ENCODE measurements around the gene PBRM1. TPM values are rescaled to one million over a fixed set of nuclear protein-coding genes. Genes with fewer than 3 reads are reported as not detected.

Gene PBRM1
- total and polyA plus RNA-seq, 2 donors from 2014 or later = 4.1 to 56.2 TPM

- no peaks in the 10 kb centered on the region for H3K4me1 ChIP-seq (ENCODE audit: control insufficient read depth in 2 of 3, insufficient read depth in 2 of 3, low read depth in 1 of 3, low read length in 3 of 3)
- intact Hi-C loops (cut with DNase I) = no loop called here
- no peaks in the 10 kb centered on the region for H3K27me3 ChIP-seq (ENCODE audit: control insufficient read depth, insufficient read depth, low read length)
- FAIRE-seq = no peak
- no peak for DNase-seq
- no peak overlapping the region for H3K9ac ChIP-seq (ENCODE audit: low read length in 3 of 3)
- TF ChIP-seq CTCF (IDR thresholded peaks at IDR 0.05; ENCODE audit: borderline replicate concordance, extremely low read depth, insufficient read depth) = no peak
- no peak overlapping the region for H3K27ac ChIP-seq (ENCODE audit: low read depth in 2 of 2, low read length in 2 of 2)
- H3K36me3 ChIP-seq (ENCODE audit: control insufficient read depth in 2 of 3, insufficient read depth in 3 of 3, low read length in 3 of 3) = peaks cover 8 to 13% (median 11%) of the 10 kb centered on the region in 3 donors
- no peak overlapping the region for H3K4me3 ChIP-seq (ENCODE audit: low read length in 3 of 3)
- no peaks in the 10 kb centered on the region for H3K9me3 ChIP-seq (ENCODE audit: control insufficient read depth in 2 of 3, insufficient read depth in 1 of 3, low read length in 3 of 3)
Observed at GRCh38 chr3:52633786-52634185, 51.9 kb downstream of the PBRM1 start.

- Histone ChIP-seq H3K4me3 (ENCODE audit: low read length in 3 of 3) (no peak overlapping the region), H3K27me3 (ENCODE audit: control insufficient read depth, insufficient read depth, low read length) (no peaks in the 10 kb centered on the region), H3K4me1 (ENCODE audit: control insufficient read depth in 2 of 3, insufficient read depth in 2 of 3, low read depth in 1 of 3, low read length in 3 of 3) (no peaks in the 10 kb centered on the region), H3K9me3 (ENCODE audit: control insufficient read depth in 2 of 3, insufficient read depth in 1 of 3, low read length in 3 of 3) (no peaks in the 10 kb centered on the region), H3K36me3 (ENCODE audit: control insufficient read depth in 2 of 3, insufficient read depth in 3 of 3, low read length in 3 of 3) (peaks cover 5 to 36% (median 15%) of the 10 kb centered on the region in 3 donors), H3K27ac (ENCODE audit: low read depth in 2 of 2, low read length in 2 of 2) (no peak overlapping the region), H3K9ac (ENCODE audit: low read length in 3 of 3) (no peak overlapping the region)
- intact Hi-C loops (cut with DNase I) = no loop called here
- TF ChIP-seq CTCF (IDR thresholded peaks at IDR 0.05; ENCODE audit: borderline replicate concordance, extremely low read depth, insufficient read depth) = no peak
- DNase-seq (no peak), FAIRE-seq (no peak)
Observed at GRCh38 chr3:52625041-52625440, 60.7 kb downstream of the PBRM1 start.

GRCh38 chr3:52623234-52623792 is 62.4 kb downstream of the PBRM1 start:
- no peaks in the 10 kb centered on the region for H3K9me3 ChIP-seq (ENCODE audit: control insufficient read depth in 2 of 3, insufficient read depth in 1 of 3, low read length in 3 of 3)
- peaks cover 7 to 40% (median 17%) of the 10 kb centered on the region in 3 donors for H3K36me3 ChIP-seq (ENCODE audit: control insufficient read depth in 2 of 3, insufficient read depth in 3 of 3, low read length in 3 of 3)
- no peak for FAIRE-seq
- intact Hi-C loops (cut with DNase I) = no loop called here
- H3K27ac ChIP-seq (ENCODE audit: low read depth in 2 of 2, low read length in 2 of 2) = no peak overlapping the region
- H3K4me1 ChIP-seq (ENCODE audit: control insufficient read depth in 2 of 3, insufficient read depth in 2 of 3, low read depth in 1 of 3, low read length in 3 of 3) = no peaks in the 10 kb centered on the region
- DNase-seq = no peak
- TF ChIP-seq CTCF (IDR thresholded peaks at IDR 0.05; ENCODE audit: borderline replicate concordance, extremely low read depth, insufficient read depth) = no peak
- H3K9ac ChIP-seq (ENCODE audit: low read length in 3 of 3) = no peak overlapping the region
- H3K4me3 ChIP-seq (ENCODE audit: low read length in 3 of 3) = no peak overlapping the region
- no peaks in the 10 kb centered on the region for H3K27me3 ChIP-seq (ENCODE audit: control insufficient read depth, insufficient read depth, low read length)

GRCh38 chr3:52620580-52620979 is 65.1 kb downstream of the PBRM1 start:
- no peaks in the 10 kb centered on the region for H3K4me1 ChIP-seq (ENCODE audit: control insufficient read depth in 2 of 3, insufficient read depth in 2 of 3, low read depth in 1 of 3, low read length in 3 of 3)
- no peak overlapping the region for H3K4me3 ChIP-seq (ENCODE audit: low read length in 3 of 3)
- no peak for DNase-seq
- H3K9ac ChIP-seq (ENCODE audit: low read length in 3 of 3) = no peak overlapping the region
- TF ChIP-seq CTCF (IDR thresholded peaks at IDR 0.05; ENCODE audit: borderline replicate concordance, extremely low read depth, insufficient read depth) = no peak
- no peaks in the 10 kb centered on the region for H3K9me3 ChIP-seq (ENCODE audit: control insufficient read depth in 2 of 3, insufficient read depth in 1 of 3, low read length in 3 of 3)
- no peak overlapping the region for H3K27ac ChIP-seq (ENCODE audit: low read depth in 2 of 2, low read length in 2 of 2)
- intact Hi-C loops (cut with DNase I) = no loop called here
- peaks cover 7 to 26% (median 19%) of the 10 kb centered on the region in 3 donors for H3K36me3 ChIP-seq (ENCODE audit: control insufficient read depth in 2 of 3, insufficient read depth in 3 of 3, low read length in 3 of 3)
- H3K27me3 ChIP-seq (ENCODE audit: control insufficient read depth, insufficient read depth, low read length) = no peaks in the 10 kb centered on the region
- no peak for FAIRE-seq

All from kidney (tissue), 14 donors.